Skeletal muscle tissue (tissue), 2 donors: ENCODE results near the gene WDSUB1. TPM values are rescaled to one million over a fixed set of nuclear protein-coding genes. Genes with fewer than 3 reads are reported as not detected.

Experiments used
- small RNA-seq: library from RNA; depleted of rRNA; stranded (forward); fragments of <200 nt; gene quantifications from one replicate; pipeline ENCODE3, GENCODE V24; 2014
- total RNA-seq: library from RNA; depleted of rRNA; stranded (reverse); fragments of >200 nt; gene quantifications from one replicate; pipeline ENCODE4 v1.2.3, GENCODE V29; 2014

WDSUB1 gene
- total RNA-seq, 1 donor from 2014 or later, result 10.4 TPM

Small RNA genes within 50 kb of the gene (small RNA-seq; reads per million reads assigned to genes)
- gene MIR6888, result 0.07 reads per million
